ENCODE data around the gene RAB4A. TPM values are rescaled to one million over a fixed set of nuclear protein-coding genes. Genes with fewer than 3 reads are reported as not detected.

RAB4A gene
- polyA plus RNA-seq, 2 of the 4 experiments (the other 2 are of a cell fraction) = 31.5 to 38.4 TPM

GRCh38 chr1:229230893-229231753, 39.8 kb upstream of the RAB4A start (continued):
- no peak for TF ChIP-seq CBX2 (IDR thresholded peaks at IDR 0.05; ENCODE audit: borderline replicate concordance, low read depth)
- no peak for TF ChIP-seq HEYL (CRISPR knock-in tag; IDR thresholded peaks at IDR 0.05)
- no peak for TF ChIP-seq BHLHE40 (IDR thresholded peaks at IDR 0.05; ENCODE audit: low read depth, low read length)

GRCh38 chr1:229231754-229232119, 39.2 kb upstream of the RAB4A start:
- no peak for FAIRE-seq
- 83% methylated on average over 3 of the region's 3 CpGs for WGBS (ENCODE audit: missing lambda C conversion rate)
- Histone ChIP-seq H3K4me3 (no peak overlapping the region), H3K9me3 (no peaks in the 10 kb centered on the region), H3K27ac (peak overlapping the region; percentile 72 to 74), H3K4me1 (peaks cover 49% of the 10 kb centered on the region), H3K4me2 (peak overlapping the region; percentile 54)
- peak in 1 of 2 experiments; percentile 23; a peak in 2 of 6 replicates for ATAC-seq
- CTCF ChIA-PET = interaction anchor here (1.0 to 7.9 kb wide), 7 partner anchors 12 to 568 kb away, joined by 3 to 99 read pairs (median 13); partner anchors contain the start of gene RHOU
- TF ChIP-seq HEYL (CRISPR knock-in tag; IDR thresholded peaks at IDR 0.05) (no peak), ZFP36 (IDR thresholded peaks at IDR 0.05; ENCODE audit: borderline replicate concordance, partially characterized antibody) (no peak), EHMT2 (IDR thresholded peaks at IDR 0.05; ENCODE audit: low read depth) (no peak), RAD21 (conservative IDR thresholded peaks at IDR 0.05 in 1 of 2, IDR thresholded peaks at IDR 0.05 in 1 of 2) (peak in 1 of 2 experiments; percentile 41; a peak in 3 of 5 replicates), ZC3H11A (IDR thresholded peaks at IDR 0.05) (no peak), SMC3 (IDR thresholded peaks at IDR 0.05) (peak; percentile 37; the same call in 1 of the 3 replicates)
- TF ChIP-seq, protein P1, sequence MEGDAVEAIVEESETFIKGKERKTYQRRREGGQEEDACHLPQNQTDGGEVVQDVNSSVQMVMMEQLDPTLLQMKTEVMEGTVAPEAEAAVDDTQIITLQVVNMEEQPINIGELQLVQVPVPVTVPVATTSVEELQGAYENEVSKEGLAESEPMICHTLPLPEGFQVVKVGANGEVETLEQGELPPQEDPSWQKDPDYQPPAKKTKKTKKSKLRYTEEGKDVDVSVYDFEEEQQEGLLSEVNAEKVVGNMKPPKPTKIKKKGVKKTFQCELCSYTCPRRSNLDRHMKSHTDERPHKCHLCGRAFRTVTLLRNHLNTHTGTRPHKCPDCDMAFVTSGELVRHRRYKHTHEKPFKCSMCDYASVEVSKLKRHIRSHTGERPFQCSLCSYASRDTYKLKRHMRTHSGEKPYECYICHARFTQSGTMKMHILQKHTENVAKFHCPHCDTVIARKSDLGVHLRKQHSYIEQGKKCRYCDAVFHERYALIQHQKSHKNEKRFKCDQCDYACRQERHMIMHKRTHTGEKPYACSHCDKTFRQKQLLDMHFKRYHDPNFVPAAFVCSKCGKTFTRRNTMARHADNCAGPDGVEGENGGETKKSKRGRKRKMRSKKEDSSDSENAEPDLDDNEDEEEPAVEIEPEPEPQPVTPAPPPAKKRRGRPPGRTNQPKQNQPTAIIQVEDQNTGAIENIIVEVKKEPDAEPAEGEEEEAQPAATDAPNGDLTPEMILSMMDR (IDR thresholded peaks at IDR 0.05) = peak; percentile 42; the same call in 2 of the 3 replicates
- POLR2A ChIA-PET = no interaction called here
- DNase-seq (ENCODE audit: low read depth in 1 of 2, low spot score in 1 of 2) = no peak

- TF ChIP-seq NPAS2 (CRISPR knock-in tag; IDR thresholded peaks at IDR 0.05; ENCODE audit: borderline replicate concordance) (no peak), HOXA7 (CRISPR knock-in tag; IDR thresholded peaks at IDR 0.05) (no peak), NFE2L2 (conservative IDR thresholded peaks at IDR 0.05; ENCODE audit: low read length) (no peak), MAZ (IDR thresholded peaks at IDR 0.05; ENCODE audit: borderline replicate concordance, low read depth, low read length) (no peak), SMC3 (IDR thresholded peaks at IDR 0.05) (no peak), CBX8 (IDR thresholded peaks at IDR 0.05) (no peak), CBX2 (IDR thresholded peaks at IDR 0.05; ENCODE audit: borderline replicate concordance, low read depth) (no peak), CEBPB (IDR thresholded peaks at IDR 0.05) (no peak), PBX3 (IDR thresholded peaks at IDR 0.05) (no peak), RAD21 (conservative IDR thresholded peaks at IDR 0.05 in 1 of 2, IDR thresholded peaks at IDR 0.05 in 1 of 2) (no peak), NR3C1 (IDR thresholded peaks at IDR 0.05) (no peak), SREBF2 (IDR thresholded peaks at IDR 0.05) (no peak), PHF8 (IDR thresholded peaks at IDR 0.05; ENCODE audit: borderline replicate concordance, low read depth) (no peak)
- TF ChIP-seq, protein P2, sequence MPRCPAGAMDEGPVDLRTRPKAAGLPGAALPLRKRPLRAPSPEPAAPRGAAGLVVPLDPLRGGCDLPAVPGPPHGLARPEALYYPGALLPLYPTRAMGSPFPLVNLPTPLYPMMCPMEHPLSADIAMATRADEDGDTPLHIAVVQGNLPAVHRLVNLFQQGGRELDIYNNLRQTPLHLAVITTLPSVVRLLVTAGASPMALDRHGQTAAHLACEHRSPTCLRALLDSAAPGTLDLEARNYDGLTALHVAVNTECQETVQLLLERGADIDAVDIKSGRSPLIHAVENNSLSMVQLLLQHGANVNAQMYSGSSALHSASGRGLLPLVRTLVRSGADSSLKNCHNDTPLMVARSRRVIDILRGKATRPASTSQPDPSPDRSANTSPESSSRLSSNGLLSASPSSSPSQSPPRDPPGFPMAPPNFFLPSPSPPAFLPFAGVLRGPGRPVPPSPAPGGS (IDR thresholded peaks at IDR 0.05) = no peak
- ChIA-PET CTCF (interaction anchor here (1.1 to 3.0 kb wide), 5 partner anchors 8 to 570 kb away, joined by 4 to 14 read pairs (median 5); no protein-coding TSS in a partner anchor), POLR2A (no interaction called here)
- no peak for DNase-seq (ENCODE audit: low read depth in 1 of 2, low spot score in 1 of 2)
- no peak overlapping the region for H3K4me3 ChIP-seq
- no peak for FAIRE-seq
- no peak overlapping the region for H3K27ac ChIP-seq
- WGBS (ENCODE audit: missing lambda C conversion rate) = 82% methylated on average over 13 of the region's 13 CpGs
- no peaks in the 10 kb centered on the region for H3K9me3 ChIP-seq
- ATAC-seq = no peak
- H3K4me2 ChIP-seq = no peak overlapping the region
- peaks cover 37% of the 10 kb centered on the region for H3K4me1 ChIP-seq
Measured at GRCh38 chr1:229234870-229235472, 35.9 kb upstream of the RAB4A start.

Measured in A549 (cell line).